PC-9 (cell line): Measurements from ENCODE around the gene POU3F1. TPM values are rescaled to one million over a fixed set of nuclear protein-coding genes. Genes with fewer than 3 reads are reported as not detected.

Experiments used
- BruUV-seq: library from RNA; stranded (reverse); fragments of 400-500 nt; replicated peaks from 2 replicates; lab custom pipeline; 2021; lab: Mats Ljungman, UMichigan
- CTCF ChIA-PET: fragments of 300-600 bp; sonication (Branson Sonifier 250); formaldehyde crosslinking; loops from one replicate; lab custom pipeline; 2022; ENCODE audit warnings: antibody characterized with exemption; lab: Charles Lee
- POLR2A ChIA-PET: fragments of 300-600 bp; sonication (Branson Sonifier 250); formaldehyde crosslinking; loops from one replicate; lab custom pipeline; 2022; ENCODE audit warnings: antibody characterized with exemption; ENCODE audit not compliant: unreplicated experiment; lab: Charles Lee
- DNase-seq, 2 experiments: peaks; one replicate each; pipeline versions ENCODE4 v3.0.0 to v3.0.0-alpha.2; 2015 to 2022; ENCODE audit warnings: mixed read lengths in 1 of 2
- H2AFZ ChIP-seq: fragments of 200-600 bp; sonication (generic); 2 replicates; pipeline ENCODE4 v1.8.1; 2017; ENCODE audit warnings: antibody characterized with exemption
- H3F3A ChIP-seq: fragments of 200-600 bp; sonication (generic); 2 replicates; pipeline ENCODE4 v1.8.1; 2017; ENCODE audit warnings: antibody characterized with exemption, mild to moderate bottlenecking, low read depth; ENCODE audit not compliant: insufficient read depth
- H3K27ac ChIP-seq: fragments of 200-600 bp; sonication (generic); 2 replicates; pipeline ENCODE4 v1.6.1; 2016; ENCODE audit warnings: mixed run types
- H3K27me3 ChIP-seq: fragments of 200-600 bp; sonication (generic); 2 replicates; pipeline ENCODE4 v1.6.1; 2016; ENCODE audit warnings: low read depth, mixed run types; ENCODE audit not compliant: insufficient read depth
- H3K36me3 ChIP-seq: fragments of 200-600 bp; sonication (generic); 2 replicates; pipeline ENCODE4 v1.6.1; 2016; ENCODE audit warnings: low read depth, mixed run types
- H3K4me1 ChIP-seq: fragments of 200-600 bp; sonication (generic); replicated peaks from 2 replicates; pipeline ENCODE4 v1.6.1; 2016; ENCODE audit warnings: mixed run types; ENCODE audit not compliant: insufficient read depth
- H3K4me2 ChIP-seq: fragments of 200-600 bp; sonication (generic); 2 replicates; pipeline ENCODE4 v1.6.1; 2017; ENCODE audit warnings: mixed run types
- H3K4me3 ChIP-seq: fragments of 200-600 bp; sonication (generic); 2 replicates; pipeline ENCODE4 v1.6.1; 2016; ENCODE audit warnings: mixed run types
- H3K79me2 ChIP-seq: fragments of 200-600 bp; sonication (generic); 2 replicates; pipeline ENCODE4 v1.6.1; 2017; ENCODE audit warnings: low read depth, mixed run types
- H3K9me2 ChIP-seq: fragments of 200-600 bp; sonication (generic); 2 replicates; pipeline ENCODE4 v1.8.1; 2017; ENCODE audit warnings: mild to moderate bottlenecking; ENCODE audit not compliant: insufficient read depth
- H3K9me3 ChIP-seq: fragments of 200-600 bp; sonication (generic); 2 replicates; pipeline ENCODE4 v1.8.1; 2016; ENCODE audit warnings: low read depth; ENCODE audit not compliant: insufficient read depth
- H4K20me1 ChIP-seq: fragments of 200-600 bp; sonication (generic); 2 replicates; pipeline ENCODE4 v1.8.1; 2017; ENCODE audit not compliant: insufficient read depth
- CTCF ChIP-seq: fragments of 200-600 bp; sonication (generic); conservative IDR thresholded peaks from 2 replicates; pipeline ENCODE4 v1.6.1; 2017; ENCODE audit warnings: mixed run types, antibody characterized with exemption, mild to moderate bottlenecking, moderate library complexity
- EZH2 ChIP-seq: fragments of 200-600 bp; sonication (generic); IDR thresholded peaks from 2 replicates; pipeline ENCODE4 v1.8.0; 2017; ENCODE audit warnings: antibody characterized with exemption, low read depth
- intact Hi-C: fragments of 100-400 bp; cut with micrococcal nuclease; formaldehyde crosslinking; loops from one replicate; pipeline ENCODE4 v1.10.0; 2022; ENCODE audit not compliant: unreplicated experiment
- total RNA-seq: library from RNA; stranded (reverse); gene quantifications from 2 replicates; pipeline ENCODE4 v1.2.3, GENCODE V29; 2021

Gene POU3F1
- total RNA-seq, 1 experiment from 2014 or later, result not detected

GRCh38 chr1:38047603-38048141 lies 1.1 kb upstream of the POU3F1 start:
- H3K9me3 ChIP-seq, result no peaks in the 10 kb centered on the region
- ChIA-PET POLR2A (interaction anchor here (0.6 kb wide), 1 partner anchor 1208 kb away, joined by 6 read pairs; no protein-coding TSS in a partner anchor), CTCF (interaction anchor here (0.5 kb wide), 1 partner anchor 1799 kb away, joined by 4 read pairs; no protein-coding TSS in a partner anchor)
- H3K9me2 ChIP-seq, result no peaks in the 10 kb centered on the region
- H2AFZ ChIP-seq, result peak overlapping the region; percentile 87
- H3K79me2 ChIP-seq, result no peaks in the 10 kb centered on the region
- H4K20me1 ChIP-seq, result no peaks in the 10 kb centered on the region
- no peaks in the 10 kb centered on the region for H3K36me3 ChIP-seq
- H3K27me3 ChIP-seq, result peaks cover 9% of the 10 kb centered on the region; the same call in 1 of the 2 replicates
- H3F3A ChIP-seq, result no peaks in the 10 kb centered on the region
- TF ChIP-seq CTCF, result no peak
- TF ChIP-seq EZH2, result no peak
- H3K27ac ChIP-seq, result no peak overlapping the region
- no TSS peak for BruUV-seq
- DNase-seq, result no peak
- H3K4me3 ChIP-seq, result peak overlapping the region; percentile 68
- intact Hi-C loops, result loop anchor here (2.0 to 10.0 kb wide), 2 partner anchors 91 to 357 kb away; no protein-coding TSS in a partner anchor
- peak overlapping the region; percentile 92 for H3K4me2 ChIP-seq
- no peaks in the 10 kb centered on the region for H3K4me1 ChIP-seq

- Histone ChIP-seq H3K27ac (no peak overlapping the region), H4K20me1 (no peaks in the 10 kb centered on the region), H3K79me2 (no peaks in the 10 kb centered on the region), H2AFZ (peak overlapping the region; percentile 87), H3K4me1 (no peaks in the 10 kb centered on the region), H3K36me3 (no peaks in the 10 kb centered on the region), H3K27me3 (peaks cover 9% of the 10 kb centered on the region; the same call in 1 of the 2 replicates), H3K9me2 (no peaks in the 10 kb centered on the region), H3K4me2 (peak overlapping the region; percentile 92), H3K4me3 (peak overlapping the region; percentile 68), H3K9me3 (no peaks in the 10 kb centered on the region), H3F3A (no peaks in the 10 kb centered on the region)
- intact Hi-C loops, result loop anchor here (2.0 to 10.0 kb wide), 2 partner anchors 92 to 358 kb away; no protein-coding TSS in a partner anchor
- CTCF ChIA-PET, result no interaction called here
- BruUV-seq, result no TSS peak
- TF ChIP-seq EZH2 (0 out of 2 replicates have a peak, but pooled peaks have one; percentile 26), CTCF (no peak)
- POLR2A ChIA-PET, result interaction anchor here (0.7 kb wide), 1 partner anchor 67 kb away, joined by 6 read pairs; no protein-coding TSS in a partner anchor
- DNase-seq, result peak; percentile 42 to 72
Measured at GRCh38 chr1:38046884-38047602, 450 bp upstream of the POU3F1 start.

- ChIA-PET CTCF (interaction anchor here (0.6 kb wide), 1 partner anchor 436 kb away, joined by 3 read pairs; no protein-coding TSS in a partner anchor), POLR2A (no interaction called here)
- Histone ChIP-seq H3K36me3 (no peaks in the 10 kb centered on the region), H3F3A (no peaks in the 10 kb centered on the region), H3K9me3 (no peaks in the 10 kb centered on the region), H2AFZ (no peak overlapping the region), H4K20me1 (no peaks in the 10 kb centered on the region), H3K79me2 (no peaks in the 10 kb centered on the region), H3K27ac (no peak overlapping the region), H3K4me2 (no peak overlapping the region), H3K27me3 (peaks cover 9% of the 10 kb centered on the region; the same call in 1 of the 2 replicates), H3K9me2 (no peaks in the 10 kb centered on the region), H3K4me3 (no peak overlapping the region), H3K4me1 (no peaks in the 10 kb centered on the region)
- TF ChIP-seq EZH2 (no peak), CTCF (no peak)
- BruUV-seq, result no TSS peak
- intact Hi-C loops, result loop anchor here (2.0 to 10.0 kb wide), 2 partner anchors 93 to 359 kb away; no protein-coding TSS in a partner anchor
- DNase-seq, result no peak
Measured at GRCh38 chr1:38045401-38046332, 926 bp downstream of the POU3F1 start.
